Neural progenitor cell (in vitro differentiated cells): ENCODE measurements around the gene ALPL.

Source experiments
- CTCF ChIP-seq: fragments of 200-600 bp; sonication (generic); IDR thresholded peaks from 2 replicates; pipeline ENCODE4 v1.5.1; 2017; ENCODE audit warnings: antibody characterized with exemption, mild to moderate bottlenecking
- EZH2 ChIP-seq: fragments of 200-600 bp; sonication (generic); IDR thresholded peaks from 2 replicates; pipeline ENCODE4 v1.6.1; 2017; ENCODE audit warnings: antibody characterized with exemption, mild to moderate bottlenecking, moderate library complexity
- EZH2phosphoT487 ChIP-seq: fragments of 200-600 bp; sonication (generic); IDR thresholded peaks from 2 replicates; pipeline ENCODE4 v1.6.1; 2017; ENCODE audit warnings: antibody characterized with exemption

- TF ChIP-seq CTCF (no peak), EZH2 (no peak), EZH2phosphoT487 (no peak)
These were observed 12.5 kb downstream of the ALPL start for GRCh38 chr1:21521717-21522060.
